ENCODE data around the gene BAG1.

Gene BAG1

GRCh38 chr9:33248606-33249005, 15.9 kb downstream of the BAG1 start:
- TF ChIP-seq CTCF (IDR thresholded peaks at IDR 0.05; ENCODE audit: low read depth, low read length, missing control alignments) = no peak
- no peak for DNase-seq (ENCODE audit: extremely low read depth, low read depth)
- H3K4me3 ChIP-seq (replicated peaks; ENCODE audit: low read depth, low read length) = no peak overlapping the region

GRCh38 chr9:33246269-33246860, 18.1 kb downstream of the BAG1 start:
- DNase-seq (ENCODE audit: extremely low read depth, low read depth) = no peak
- no peak for TF ChIP-seq CTCF (IDR thresholded peaks at IDR 0.05; ENCODE audit: low read depth, low read length, missing control alignments)
- H3K4me3 ChIP-seq (replicated peaks; ENCODE audit: low read depth, low read length) = no peak overlapping the region

GRCh38 chr9:33245341-33245740, 19.2 kb downstream of the BAG1 start:
- no peak for TF ChIP-seq CTCF (IDR thresholded peaks at IDR 0.05; ENCODE audit: low read depth, low read length, missing control alignments)
- no peak for DNase-seq (ENCODE audit: extremely low read depth, low read depth)
- no peak overlapping the region for H3K4me3 ChIP-seq (replicated peaks; ENCODE audit: low read depth, low read length)

GRCh38 chr9:33244137-33244784, 20.2 kb downstream of the BAG1 start:
- DNase-seq (ENCODE audit: extremely low read depth, low read depth) = no peak
- no peak overlapping the region for H3K4me3 ChIP-seq (replicated peaks; ENCODE audit: low read depth, low read length)
- TF ChIP-seq CTCF (IDR thresholded peaks at IDR 0.05; ENCODE audit: low read depth, low read length, missing control alignments) = no peak

GRCh38 chr9:33242609-33243134, 21.8 kb downstream of the BAG1 start:
- TF ChIP-seq CTCF (IDR thresholded peaks at IDR 0.05; ENCODE audit: low read depth, low read length, missing control alignments) = no peak
- H3K4me3 ChIP-seq (replicated peaks; ENCODE audit: low read depth, low read length) = no peak overlapping the region
- DNase-seq (ENCODE audit: extremely low read depth, low read depth) = no peak

GRCh38 chr9:33241298-33241697, 23.2 kb downstream of the BAG1 start:
- no peak overlapping the region for H3K4me3 ChIP-seq (replicated peaks; ENCODE audit: low read depth, low read length)
- TF ChIP-seq CTCF (IDR thresholded peaks at IDR 0.05; ENCODE audit: low read depth, low read length, missing control alignments) = no peak
- DNase-seq (ENCODE audit: extremely low read depth, low read depth) = no peak

All from HFF-Myc (cell line).